B cell (primary cell): Measurements from ENCODE around the gene ARHGAP23. TPM values are rescaled to one million over a fixed set of nuclear protein-coding genes. Genes with fewer than 3 reads are reported as not detected.

Source experiments
- ATAC-seq: fragments of 200-7000 bp; cut with Tn5 transposase; one replicate; pipeline ENCODE4 v1.10.0; 2021; ENCODE audit warnings: low read depth, mild to moderate bottlenecking, moderate number of reproducible peaks, moderate library complexity
- CTCF ChIA-PET: fragments of 350-600 bp; sonication (Branson Sonifier 250); formaldehyde crosslinking; loops from one replicate; lab custom pipeline; 2021; ENCODE audit warnings: antibody characterized with exemption, inconsistent platforms; lab: Charles Lee
- POLR2A ChIA-PET: fragments of 350-600 bp; sonication (Branson Sonifier 250); formaldehyde crosslinking; loops from one replicate; lab custom pipeline; 2021; ENCODE audit warnings: antibody characterized with exemption; lab: Charles Lee
- DNase-seq: peaks from one replicate; pipeline ENCODE4 v3.0.0; 2013
- H2AFZ ChIP-seq: 2 replicates; pipeline ENCODE4 v1.6.1; 2012; ENCODE audit warnings: mild to moderate bottlenecking, low read depth, low read length; ENCODE audit not compliant: insufficient read depth, poor library complexity, severe bottlenecking
- H3K27ac ChIP-seq, 2 donors: 1 replicate in 1 of 2; 2 replicates in 1 of 2; pipeline ENCODE4 v1.5.1; 2012 to 2013; ENCODE audit warnings: low read length in 2 of 2, mild to moderate bottlenecking in 2 of 2, moderate library complexity in 1 of 2
- H3K27me3 ChIP-seq, 4 experiments: fragments of 200-600 bp in 1 of 4; sonication (generic) in 1 of 4; replicated peaks in 1 of 4; 1 replicate in 2 of 4; 2 replicates in 2 of 4; pipeline versions ENCODE4 v1.6.1 to v1.7.0; 2013 to 2016; ENCODE audit warnings: low read length in 3 of 4, mild to moderate bottlenecking in 2 of 4, mixed read lengths in 1 of 4, moderate library complexity in 1 of 4; ENCODE audit not compliant: insufficient read depth in 4 of 4, control insufficient read depth in 3 of 4; ENCODE audit errors: control extremely low read depth in 1 of 4
- H3K36me3 ChIP-seq, 2 experiments: replicated peaks in 1 of 2; 1 replicate in 1 of 2; 2 replicates in 1 of 2; pipeline versions ENCODE4 v1.6.1 to v1.7.1; 2013; ENCODE audit warnings: low read length in 1 of 2; ENCODE audit not compliant: insufficient read depth in 2 of 2, control insufficient read depth in 1 of 2; ENCODE audit errors: control extremely low read depth in 1 of 2, extremely low read depth in 1 of 2
- H3K4me1 ChIP-seq, 2 donors: fragments of 200-600 bp in 1 of 2; sonication (generic) in 1 of 2; 1 replicate in 1 of 2; 2 replicates in 1 of 2; pipeline versions ENCODE4 v1.5.1 to v1.6.1; 2013 to 2017; ENCODE audit warnings: low read length in 2 of 2; ENCODE audit not compliant: control insufficient read depth in 2 of 2, insufficient read depth in 2 of 2
- H3K4me2 ChIP-seq: replicated peaks from 2 replicates; pipeline ENCODE3; 2012; ENCODE audit warnings: mild to moderate bottlenecking, low read depth, low read length; ENCODE audit not compliant: poor library complexity, severe bottlenecking
- H3K4me3 ChIP-seq, 5 experiments: fragments of 200-600 bp in 1 of 5; sonication (generic) in 1 of 5; 1 replicate in 3 of 5; 2 replicates in 2 of 5; pipeline versions ENCODE4 v1.5.1 to v1.7.0; 2011 to 2016; ENCODE audit warnings: low read length in 4 of 5, mild to moderate bottlenecking in 4 of 5, low read depth in 2 of 5, control low read depth in 1 of 5, moderate library complexity in 1 of 5; ENCODE audit not compliant: insufficient read depth in 1 of 5; ENCODE audit errors: control extremely low read depth in 1 of 5, extremely low read depth in 1 of 5
- H3K79me2 ChIP-seq: fragments of 200-600 bp; sonication (generic); one replicate; pipeline ENCODE4 v1.6.0; 2016; ENCODE audit warnings: low read length; ENCODE audit not compliant: control insufficient read depth, insufficient read depth
- H3K9ac ChIP-seq: fragments of 200-600 bp; sonication (generic); 2 replicates; pipeline ENCODE4 v1.6.1; 2017; ENCODE audit warnings: mild to moderate bottlenecking, low read length, moderate library complexity
- H3K9me3 ChIP-seq, 3 donors: one replicate each; pipeline versions ENCODE4 v1.6.1 to v1.7.1; 2013; ENCODE audit warnings: low read length in 2 of 3; ENCODE audit not compliant: control insufficient read depth in 2 of 3, insufficient read depth in 1 of 3; ENCODE audit errors: control extremely low read depth in 1 of 3
- H4K20me1 ChIP-seq: 2 replicates; pipeline ENCODE4 v1.6.0; 2012; ENCODE audit warnings: mild to moderate bottlenecking, low read length; ENCODE audit not compliant: insufficient read depth, control insufficient read depth, poor library complexity, severe bottlenecking
- H3K27ac Mint-ChIP-seq: one replicate; pipeline ENCODE4 v1.8.0; 2021; ENCODE audit warnings: mixed read lengths
- H3K27me3 Mint-ChIP-seq: one replicate; pipeline ENCODE4 v1.8.0; 2021; ENCODE audit warnings: mixed read lengths
- H3K4me1 Mint-ChIP-seq: one replicate; pipeline ENCODE4 v1.8.0; 2021; ENCODE audit warnings: mixed read lengths
- H3K4me3 Mint-ChIP-seq: one replicate; pipeline ENCODE4 v1.8.0; 2021; ENCODE audit warnings: mixed read lengths
- H3K9me3 Mint-ChIP-seq: one replicate; pipeline ENCODE4 v1.8.0; 2022; ENCODE audit warnings: mixed read lengths; ENCODE audit not compliant: insufficient read depth
- CTCF ChIP-seq: fragments of 200-600 bp; IDR thresholded peaks from one replicate; pipeline ENCODE4 v1.8.0; 2022; ENCODE audit warnings: antibody characterized with exemption, mild to moderate bottlenecking
- EZH2 ChIP-seq: IDR thresholded peaks from 2 replicates; pipeline ENCODE4 v1.6.1; 2012; ENCODE audit warnings: borderline replicate concordance, low read depth, mild to moderate bottlenecking, moderate library complexity, low read length; ENCODE audit not compliant: insufficient read depth, poor library complexity, severe bottlenecking
- WGBS: methylation state at CpG from one replicate; pipeline ENCODE4 v1.1.5; 2013; ENCODE audit warnings: missing lambda C conversion rate; ENCODE audit not compliant: insufficient coverage; 5-methylcytosine and 5-hydroxymethylcytosine counted together
- intact Hi-C: fragments of 100-400 bp; cut with micrococcal nuclease; formaldehyde crosslinking; loops from one replicate; pipeline ENCODE4 v1.10.0; 2022
- polyA plus RNA-seq: library from polyadenylated mRNA; depleted of rRNA; stranded (reverse); fragments of >200 nt; gene quantifications from 2 replicates; pipeline ENCODE4 v1.2.3, GENCODE V29; 2012
- total RNA-seq, 2 donors: library from RNA; stranded (reverse); fragments of 120-200 nt in 1 of 2; gene quantifications; 1 replicate in 1 of 2; 2 replicates in 1 of 2; pipeline versions ENCODE4 v1.2.3 to v1.2.4, GENCODE V29; 2013 to 2022

The ARHGAP23 gene
- total and polyA plus RNA-seq, 2 donors (not counting 1 experiment from before 2014, with no cell fraction given): 0.07 to 0.12 TPM

DNA sequence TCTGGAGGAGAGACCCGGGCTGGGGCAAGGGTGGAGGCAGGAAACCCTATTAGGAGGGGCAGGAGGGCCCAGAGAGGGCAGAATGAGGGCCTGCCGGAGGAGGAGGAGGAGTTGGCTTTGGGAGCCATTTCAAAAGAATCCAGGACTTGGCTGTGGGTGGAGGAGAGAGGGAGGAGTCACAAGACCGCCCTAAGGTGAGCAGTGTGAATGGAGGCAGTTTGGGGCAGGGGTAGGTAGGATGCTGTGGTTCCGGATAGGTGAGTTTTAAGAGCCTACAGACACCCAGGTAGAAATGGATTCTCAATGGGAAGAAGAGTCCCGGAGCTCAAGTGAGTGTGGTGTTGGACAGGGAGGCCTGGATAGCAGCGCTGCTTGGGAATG is 80.3 kb downstream of the ARHGAP23 start:
- TF ChIP-seq CTCF: no peak
- TF ChIP-seq EZH2: no peak
- Mint-ChIP-seq H3K4me1 (peaks cover 15% of the 10 kb centered on the region), H3K27ac (no peak overlapping the region), H3K9me3 (no peaks in the 10 kb centered on the region), H3K4me3 (peak overlapping the region; percentile 53), H3K27me3 (peaks cover 45% of the 10 kb centered on the region)
- Histone ChIP-seq H3K79me2 (no peaks in the 10 kb centered on the region), H3K9me3 (peaks cover 0 to 6% (median 0%) of the 10 kb centered on the region in 3 donors), H3K4me3 (no peak overlapping the region), H3K4me1 (peaks cover 5 to 6% of the 10 kb centered on the region in 2 donors), H3K4me2 (no peak overlapping the region), H3K36me3 (no peaks in the 10 kb centered on the region), H2AFZ (no peak overlapping the region), H4K20me1 (no peaks in the 10 kb centered on the region), H3K9ac (no peak overlapping the region), H3K27ac (no peak overlapping the region), H3K27me3 (peaks cover 0 to 28% (median 3%) of the 10 kb centered on the region in 4 experiments)
- DNase-seq (no peak), ATAC-seq (no peak)
- POLR2A ChIA-PET: no interaction called here
- intact Hi-C loops: no loop called here
- CTCF ChIA-PET: interaction anchor here (0.9 to 1.7 kb wide), 4 partner anchors 85 to 431 kb away, joined by 3 to 4 read pairs (median 3); no protein-coding TSS in a partner anchor
- WGBS: 92% methylated on average over 6 of the region's 6 CpGs

DNA sequence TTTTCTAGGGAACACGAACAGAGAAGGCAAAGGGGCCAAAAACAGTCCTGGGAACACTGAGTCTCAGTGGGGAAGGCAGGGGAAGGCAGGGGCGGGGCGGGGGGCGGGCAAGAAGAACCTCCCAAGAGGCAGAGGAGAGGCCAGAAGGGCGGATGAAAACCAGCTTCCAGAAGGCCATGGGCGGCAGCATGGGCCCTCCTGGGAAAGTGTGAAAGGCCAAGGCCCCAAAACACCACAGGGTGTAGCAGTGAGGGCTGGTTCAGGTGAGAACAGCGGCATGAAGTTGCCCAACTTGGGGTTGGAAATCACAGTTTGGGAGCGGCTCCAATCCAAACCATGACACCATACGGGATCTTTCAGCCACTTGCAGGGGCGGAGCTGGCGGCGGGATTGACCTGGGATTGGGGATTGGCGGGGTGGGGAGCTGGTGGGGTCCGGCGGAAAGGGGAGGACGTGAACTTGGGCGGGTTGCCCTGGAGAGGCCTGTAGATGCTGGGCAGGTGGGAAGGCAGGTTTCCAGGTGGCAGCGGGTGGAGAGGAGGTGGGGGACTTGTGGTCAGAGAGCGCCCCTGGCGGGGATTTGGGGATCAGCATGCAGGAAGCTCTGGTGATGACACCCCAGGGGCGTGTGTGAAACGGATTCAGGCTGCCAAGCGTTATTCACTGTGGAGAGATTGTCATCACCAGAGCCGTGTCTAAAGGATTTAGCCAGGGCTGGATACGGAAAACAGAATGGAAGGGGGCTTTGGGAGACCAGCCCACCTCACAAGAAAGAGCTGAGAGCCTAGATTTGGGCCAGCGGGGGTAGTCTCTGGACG is 80.9 kb downstream of the ARHGAP23 start:
- TF ChIP-seq EZH2 (no peak), CTCF (peak; percentile 64)
- no peaks in the 10 kb centered on the region for H4K20me1 ChIP-seq
- H3K4me3 Mint-ChIP-seq: peak overlapping the region; percentile 86
- H3K79me2 ChIP-seq: no peaks in the 10 kb centered on the region
- H3K4me1 Mint-ChIP-seq: peaks cover 15% of the 10 kb centered on the region
- ChIA-PET CTCF (interaction anchor here (0.6 to 1.7 kb wide), 6 partner anchors 17 to 431 kb away, joined by 3 read pairs; no protein-coding TSS in a partner anchor), POLR2A (no interaction called here)
- H3K9me3 Mint-ChIP-seq: no peaks in the 10 kb centered on the region
- DNase-seq: peak; percentile 73
- H3K9ac ChIP-seq: peak overlapping the region; percentile 26
- H2AFZ ChIP-seq: peak overlapping the region; percentile 66
- peak overlapping the region in 3 of 5 experiments; percentile 15 to 35 (median 33) for H3K4me3 ChIP-seq
- H3K9me3 ChIP-seq: peaks cover 0 to 6% (median 0%) of the 10 kb centered on the region in 3 donors
- peaks cover 0 to 28% (median 3%) of the 10 kb centered on the region in 4 experiments for H3K27me3 ChIP-seq
- peaks cover 5 to 6% of the 10 kb centered on the region in 2 donors for H3K4me1 ChIP-seq
- 60% methylated on average over 27 of the region's 27 CpGs for WGBS
- no peaks in the 10 kb centered on the region for H3K36me3 ChIP-seq
- H3K27ac ChIP-seq: no peak overlapping the region
- peaks cover 45% of the 10 kb centered on the region for H3K27me3 Mint-ChIP-seq
- H3K27ac Mint-ChIP-seq: peak overlapping the region; percentile 37
- intact Hi-C loops: no loop called here
- ATAC-seq: peak; percentile 72
- H3K4me2 ChIP-seq: peak overlapping the region; percentile 72
